GM19452 (cell line): ENCODE measurements around the gene DIP2C.
"Not testable (repeated sequence)": the region's sequence is repeated elsewhere in the genome, so short reads cannot be mapped to it uniquely, and the experiment has no call there.

Source experiments
- ATAC-seq: cut with Tn5 transposase; IDR thresholded peaks from one replicate; pipeline ENCODE4 v1.9.1; 2021; ENCODE audit not compliant: unreplicated experiment

DIP2C gene

DNA sequence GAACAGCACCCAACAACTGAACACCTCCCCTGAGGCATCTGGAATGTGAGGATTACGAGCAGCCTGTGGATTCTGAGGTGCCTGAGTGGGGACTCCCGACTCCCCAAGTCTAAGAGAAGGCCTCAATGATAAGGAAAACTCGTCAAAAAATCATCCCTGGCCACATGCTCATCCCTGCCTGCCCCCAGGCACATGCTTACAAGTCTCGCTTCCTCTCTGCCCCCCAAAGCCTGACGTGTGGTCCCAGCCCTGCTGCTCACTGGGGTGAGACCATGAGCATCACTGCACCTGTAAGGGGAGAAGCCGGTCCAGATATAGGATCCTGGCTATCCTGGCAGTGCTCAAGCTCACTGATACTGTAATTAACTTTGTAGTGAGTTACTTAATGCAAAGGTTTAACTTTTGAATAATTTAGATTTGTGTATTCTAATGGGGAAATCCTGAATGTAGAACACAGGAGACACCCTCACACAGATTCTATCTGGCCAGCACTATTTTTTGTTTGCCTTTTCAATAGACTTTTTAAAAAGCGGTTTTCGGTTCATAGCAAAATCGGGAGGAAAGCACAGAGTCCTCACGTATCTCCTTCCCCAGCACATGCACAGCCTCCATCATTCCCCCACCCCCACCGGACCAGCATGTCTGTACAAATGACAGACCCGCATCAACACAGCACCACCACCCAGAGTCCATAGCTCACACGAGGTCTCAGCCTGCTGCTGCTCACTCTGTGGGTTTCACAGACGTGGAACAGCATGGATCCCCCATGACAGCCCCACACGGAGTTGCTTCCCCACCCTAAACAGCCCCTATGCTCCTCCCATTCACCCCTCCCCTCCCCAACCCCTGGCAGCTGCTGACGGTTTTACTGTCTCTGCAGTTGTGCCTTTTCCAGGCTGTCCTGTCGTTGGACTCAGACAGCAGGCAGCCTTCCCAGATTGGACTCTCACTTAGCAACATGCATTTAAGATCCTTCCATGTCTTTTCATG, 167.9 kb downstream of the DIP2C start:
- ATAC-seq: no peak

GRCh38 chr10:520402-520787, 169.1 kb downstream of the DIP2C start:
- ATAC-seq: no peak

GRCh38 chr10:519716-520401, 169.6 kb downstream of the DIP2C start:
- ATAC-seq: no peak

GRCh38 chr10:519055-519715, 170.3 kb downstream of the DIP2C start:
- ATAC-seq: no peak

- ATAC-seq: no peak
Measured at GRCh38 chr10:517872-518475, 171.5 kb downstream of the DIP2C start.

GRCh38 chr10:517241-517830, 172.1 kb downstream of the DIP2C start:
- no peak for ATAC-seq

DNA sequence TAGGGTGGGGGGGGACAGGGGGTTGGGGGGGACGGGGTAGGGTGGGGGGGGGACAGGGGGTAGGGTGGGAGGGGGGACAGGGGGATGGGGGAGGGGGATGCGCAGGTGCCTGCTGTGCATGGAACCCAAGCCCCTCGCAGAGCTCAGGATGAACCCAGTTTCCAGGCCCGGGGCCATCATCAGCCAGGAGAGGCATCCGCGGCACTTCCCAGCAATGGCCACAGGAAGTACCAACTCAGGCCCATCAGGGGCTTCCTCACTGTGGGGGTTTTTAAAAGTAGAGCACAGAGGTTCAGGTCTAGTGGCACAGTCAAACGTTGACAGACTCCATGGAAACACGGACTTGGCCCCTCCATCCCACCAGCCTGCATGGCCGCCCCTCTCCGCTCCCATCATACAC, 172.7 kb downstream of the DIP2C start:
- ATAC-seq: no peak

DNA sequence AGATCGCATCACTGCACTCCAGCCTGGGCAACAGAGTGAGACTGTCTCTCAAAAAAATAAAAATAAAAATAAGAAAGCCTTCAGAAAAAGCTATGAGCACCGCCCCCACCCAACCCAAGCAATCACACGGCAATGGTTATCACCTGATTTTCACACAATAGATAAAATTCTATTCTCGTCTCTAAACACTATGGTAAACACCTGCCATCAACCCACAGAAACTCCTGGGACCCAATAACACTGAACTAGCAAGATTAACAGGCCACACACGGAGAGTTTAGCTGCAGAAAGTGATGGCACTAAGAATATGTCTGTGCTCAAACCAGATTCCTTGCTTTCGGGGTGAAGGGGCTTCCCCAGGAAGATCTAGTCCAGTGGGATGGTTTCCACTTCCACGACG, 173.8 kb downstream of the DIP2C start:
- ATAC-seq: no peak

- no peak for ATAC-seq
Measured at GRCh38 chr10:514137-514671, 175.3 kb downstream of the DIP2C start.

GRCh38 chr10:513393-513792, 176.1 kb downstream of the DIP2C start:
- ATAC-seq: peak; percentile 64

- not testable (repeated sequence) for ATAC-seq
Measured at GRCh38 chr10:512661-513060, 176.8 kb downstream of the DIP2C start.

GRCh38 chr10:511849-512191, 177.6 kb downstream of the DIP2C start:
- no peak for ATAC-seq

DNA sequence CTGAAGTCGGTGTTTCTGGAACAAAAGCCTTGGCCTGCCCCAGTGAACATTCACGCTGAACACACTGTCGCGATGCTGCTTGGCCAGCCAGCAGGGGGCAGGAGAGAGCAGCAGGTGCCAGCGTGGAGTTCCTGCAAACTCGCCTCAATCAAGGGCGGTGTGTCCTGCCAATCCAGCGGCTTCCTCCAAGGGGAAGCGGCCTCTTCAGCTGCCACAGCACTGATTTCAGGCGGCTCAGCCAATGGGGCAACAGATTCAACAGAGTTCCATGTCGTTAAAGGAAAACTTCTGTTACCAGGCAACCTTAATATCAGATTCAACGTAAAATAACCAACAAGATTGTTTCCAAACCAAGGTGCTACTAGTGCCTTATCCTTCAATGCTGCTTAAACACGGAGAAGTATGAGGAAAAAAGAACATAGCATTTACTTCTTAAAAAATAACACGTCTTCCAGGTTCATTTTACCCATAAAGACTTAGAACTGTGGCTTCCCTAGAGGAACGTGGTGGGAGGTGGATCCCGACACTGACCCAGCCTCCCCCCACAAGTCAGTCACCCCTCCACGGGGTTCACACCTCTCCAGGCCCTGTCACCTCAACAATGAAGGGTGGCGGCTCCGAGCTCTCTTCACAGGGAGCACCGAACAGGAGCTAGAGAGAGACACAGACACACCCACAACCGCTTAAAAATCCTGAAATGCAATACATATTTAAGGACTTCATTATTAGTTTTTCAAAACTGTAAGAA, 178.2 kb downstream of the DIP2C start:
- no peak for ATAC-seq

DNA sequence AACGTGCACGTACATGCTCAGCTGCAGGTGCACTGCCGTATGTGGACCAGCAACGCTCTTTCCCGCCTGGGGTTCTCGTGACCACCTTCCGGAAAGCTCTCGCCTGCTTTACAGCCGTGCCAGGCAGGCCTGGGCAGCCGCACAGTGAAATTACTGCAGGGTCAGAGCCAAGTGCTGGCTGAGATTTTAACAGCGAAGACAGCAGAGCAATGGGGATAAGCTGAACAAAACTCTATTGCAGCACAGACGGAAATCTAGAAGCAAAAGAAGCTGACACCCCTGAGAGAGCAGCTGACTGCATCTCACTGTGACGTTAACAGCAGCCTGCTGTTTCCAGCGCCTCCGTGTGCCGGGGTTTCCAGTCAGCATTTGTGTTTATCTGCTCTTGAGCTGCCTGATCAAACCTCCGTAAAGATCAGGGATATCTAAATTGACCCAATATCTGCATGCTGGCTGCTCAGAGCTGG, 179.0 kb downstream of the DIP2C start:
- ATAC-seq: no peak

- ATAC-seq: no peak
Measured at GRCh38 chr10:509361-510102, 179.9 kb downstream of the DIP2C start.

DNA sequence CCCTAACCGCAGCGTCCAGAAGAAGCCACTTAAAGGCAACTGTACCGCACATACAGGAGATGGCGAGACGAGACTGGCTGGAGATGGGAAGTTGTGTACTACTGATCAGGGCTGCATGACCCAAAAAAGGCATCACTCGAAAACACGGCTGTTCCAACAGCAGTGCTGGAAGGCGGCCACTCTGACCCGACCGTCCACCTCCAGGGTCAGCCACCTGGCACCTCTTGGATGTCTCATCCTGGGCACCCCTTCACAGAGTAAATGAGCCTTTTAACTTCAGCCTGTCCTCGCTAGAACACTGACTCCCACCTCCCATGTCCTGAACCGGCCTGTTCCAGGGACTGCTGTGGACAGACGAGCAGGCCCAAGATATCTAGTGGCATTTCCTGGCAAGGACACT, 180.7 kb downstream of the DIP2C start:
- no peak for ATAC-seq

DNA sequence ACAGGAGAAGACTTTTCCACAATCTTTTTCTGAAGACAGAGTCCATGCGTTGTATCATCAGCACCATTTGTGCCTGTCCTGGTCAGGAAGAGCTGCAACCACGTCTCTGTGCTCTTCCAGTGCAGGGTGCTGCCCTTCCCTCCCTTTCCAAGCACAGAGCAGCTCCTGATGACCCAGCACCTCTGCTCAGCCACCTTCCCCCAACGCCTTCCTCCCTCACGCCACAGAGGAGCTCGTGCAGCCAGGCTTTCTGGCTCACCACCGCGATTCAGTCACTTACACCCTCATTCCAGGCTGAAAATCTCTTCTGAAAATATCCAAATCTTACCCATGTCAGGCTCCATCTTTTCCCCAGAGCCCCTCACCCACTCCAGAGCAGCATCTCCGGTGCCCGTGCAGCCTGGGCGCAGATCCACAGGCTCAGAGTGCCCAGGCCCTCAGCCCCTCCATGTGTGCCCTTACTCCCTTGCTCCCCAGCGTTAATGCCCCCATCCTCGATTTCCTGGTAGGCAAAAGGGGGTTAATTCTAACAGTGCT, 181.5 kb downstream of the DIP2C start:
- no peak for ATAC-seq

GRCh38 chr10:507355-507699, 182.1 kb downstream of the DIP2C start:
- ATAC-seq: no peak
